ENCODE data around the gene ZDHHC3.

DNA sequence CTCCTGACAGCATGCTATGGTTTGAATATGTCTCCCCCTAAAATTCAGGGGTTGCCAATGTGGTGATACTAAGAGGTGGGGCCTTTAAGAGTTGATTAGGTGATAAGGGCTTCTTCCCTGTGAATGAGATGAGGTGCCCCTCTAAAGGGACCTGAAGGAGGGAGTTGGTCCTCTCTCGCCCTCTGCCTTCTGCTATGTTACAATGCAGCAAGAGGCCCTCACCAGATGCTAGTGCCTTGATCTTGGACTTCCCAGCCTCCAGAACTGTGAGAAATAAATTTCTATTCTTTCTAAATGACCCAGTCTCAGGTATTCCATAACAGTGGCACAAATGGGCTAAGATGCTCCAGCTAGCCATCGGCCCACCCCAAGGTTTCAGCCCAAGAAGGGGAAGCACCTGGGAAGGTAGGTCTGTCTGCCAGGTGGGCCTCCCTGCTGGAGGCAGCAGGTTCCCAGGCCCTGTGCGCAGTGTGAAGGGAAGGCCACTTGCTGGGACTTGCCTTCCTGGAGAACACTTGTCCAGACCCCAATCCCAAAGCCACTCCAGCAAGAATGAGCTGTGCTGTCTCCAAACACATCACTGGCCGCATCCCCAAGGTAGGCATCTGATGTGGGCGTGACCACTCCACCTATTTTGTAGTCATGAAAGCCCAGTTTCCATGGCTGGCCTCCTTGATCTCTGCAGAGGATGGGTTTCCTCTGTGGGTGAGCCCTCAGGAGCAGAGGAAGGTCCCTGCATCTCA is 92.6 kb downstream of the ZDHHC3 start:
- TF ChIP-seq CTCF (conservative IDR thresholded peaks at IDR 0.05; ENCODE audit: low read length) (peak; percentile 46), EZH2phosphoT487 (IDR thresholded peaks at IDR 0.05; ENCODE audit: borderline replicate concordance) (no peak)

Data from Loucy (cell line).